Activated CD4-positive, alpha-beta T cell treated with anti-CD3 and anti-CD28 coated beads, Interleukin-2, Interleukin-4, amounts not matched to agents 100 ng/mL and 50 ng/mL, durations not matched to agents 16 hours and 8 hours (primary cell): ENCODE results near the gene ITPRID2.
"Not testable (repeated sequence)": the region's sequence is repeated elsewhere in the genome, so short reads cannot be mapped to it uniquely, and the experiment has no call there.

Source experiments
- DNase-seq: peaks from one replicate; pipeline ENCODE4 v3.0.0-alpha.2; 2020; ENCODE audit warnings: low spot score

ITPRID2 gene

DNA sequence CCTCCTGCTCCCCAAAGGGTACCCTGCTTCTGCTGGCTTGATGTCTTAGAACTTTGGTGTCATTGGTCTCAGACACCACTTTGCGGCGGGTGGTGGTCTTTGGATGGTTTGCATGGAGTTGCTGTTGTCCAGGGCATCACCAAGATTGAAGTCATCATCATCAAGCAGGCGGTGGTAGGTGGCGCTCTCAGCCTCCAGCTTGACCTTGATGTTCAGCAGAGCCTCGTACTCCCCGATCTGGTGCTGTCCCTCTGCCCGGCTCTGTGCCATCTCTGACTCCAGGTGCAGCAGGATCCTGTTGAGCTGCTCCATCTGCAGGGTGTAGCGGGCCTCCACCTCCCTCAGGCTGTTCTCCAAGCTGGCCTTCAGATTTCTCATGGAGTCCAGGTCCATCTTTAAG lies 69.6 kb downstream of the ITPRID2 start:
- not testable (repeated sequence) for DNase-seq

DNA sequence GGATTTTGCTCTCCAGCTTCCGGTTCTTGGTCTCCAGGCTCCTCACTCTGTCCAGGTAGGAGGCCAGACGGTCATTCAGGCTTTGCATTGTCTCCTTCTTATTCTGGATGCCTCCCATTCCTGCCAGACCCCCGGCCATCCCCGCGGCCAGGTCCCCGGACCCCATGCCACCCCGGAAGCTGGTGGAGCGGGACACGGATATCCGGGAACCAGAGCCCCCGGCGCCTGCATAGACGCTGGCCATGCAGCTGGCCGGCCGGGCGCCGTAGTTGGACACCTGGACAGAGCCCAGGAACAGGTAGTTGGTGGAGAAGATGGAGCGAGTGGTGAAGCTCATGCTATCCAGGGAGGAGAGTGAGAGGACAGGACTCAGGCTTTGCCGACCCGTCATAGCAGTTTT lies 70.6 kb downstream of the ITPRID2 start:
- DNase-seq, result no peak

DNA sequence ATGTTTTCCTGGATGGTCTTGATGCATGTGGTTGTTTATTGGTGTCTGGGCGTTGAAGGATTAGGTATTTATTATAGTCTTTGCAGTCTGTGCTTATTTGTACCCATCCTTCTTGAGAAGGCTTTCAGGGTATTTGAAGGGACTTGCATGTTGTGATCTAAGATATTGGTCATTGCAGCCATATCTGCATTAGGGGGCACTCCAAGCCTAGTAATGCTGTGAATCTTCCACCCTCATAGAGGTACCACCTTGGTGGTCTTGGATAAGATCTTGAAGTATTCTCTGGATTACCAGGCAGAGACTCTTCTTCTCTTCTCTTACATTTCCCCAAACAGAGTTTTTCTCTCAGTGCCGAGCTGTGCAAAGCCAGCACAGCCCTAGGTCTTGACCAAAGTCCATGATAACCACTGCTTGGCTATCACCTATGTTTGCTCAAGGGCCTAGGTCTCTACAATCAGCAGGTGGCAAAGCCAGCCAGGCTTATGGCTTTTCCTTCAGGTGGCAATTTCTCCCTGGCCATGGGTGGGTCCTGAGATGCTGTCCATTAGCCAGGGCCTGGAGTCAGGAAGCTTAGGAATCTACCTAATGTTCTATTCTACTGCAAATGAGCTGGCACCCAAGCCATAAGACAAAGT lies 78.7 kb downstream of the ITPRID2 start:
- DNase-seq, result no peak

DNA sequence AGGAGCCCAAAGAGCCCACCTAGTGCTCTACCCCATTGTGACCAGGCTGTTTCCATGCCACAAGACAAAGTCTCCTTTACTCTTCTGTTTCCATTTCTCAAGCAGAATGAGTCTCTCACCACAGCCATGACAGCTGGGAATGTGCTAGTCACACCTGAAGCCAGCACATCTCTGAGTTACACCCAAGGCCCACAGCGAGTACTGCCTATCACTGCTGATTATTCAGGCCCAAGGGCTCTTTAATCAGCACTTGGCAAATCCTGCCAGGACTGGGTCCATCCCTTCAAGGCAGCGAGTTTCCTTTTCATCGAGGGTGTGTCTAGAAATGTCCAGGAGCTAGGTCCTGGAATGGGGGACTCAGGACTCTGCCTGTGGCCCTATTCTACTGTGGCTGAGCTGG lies 79.5 kb downstream of the ITPRID2 start:
- DNase-seq, result no peak

DNA sequence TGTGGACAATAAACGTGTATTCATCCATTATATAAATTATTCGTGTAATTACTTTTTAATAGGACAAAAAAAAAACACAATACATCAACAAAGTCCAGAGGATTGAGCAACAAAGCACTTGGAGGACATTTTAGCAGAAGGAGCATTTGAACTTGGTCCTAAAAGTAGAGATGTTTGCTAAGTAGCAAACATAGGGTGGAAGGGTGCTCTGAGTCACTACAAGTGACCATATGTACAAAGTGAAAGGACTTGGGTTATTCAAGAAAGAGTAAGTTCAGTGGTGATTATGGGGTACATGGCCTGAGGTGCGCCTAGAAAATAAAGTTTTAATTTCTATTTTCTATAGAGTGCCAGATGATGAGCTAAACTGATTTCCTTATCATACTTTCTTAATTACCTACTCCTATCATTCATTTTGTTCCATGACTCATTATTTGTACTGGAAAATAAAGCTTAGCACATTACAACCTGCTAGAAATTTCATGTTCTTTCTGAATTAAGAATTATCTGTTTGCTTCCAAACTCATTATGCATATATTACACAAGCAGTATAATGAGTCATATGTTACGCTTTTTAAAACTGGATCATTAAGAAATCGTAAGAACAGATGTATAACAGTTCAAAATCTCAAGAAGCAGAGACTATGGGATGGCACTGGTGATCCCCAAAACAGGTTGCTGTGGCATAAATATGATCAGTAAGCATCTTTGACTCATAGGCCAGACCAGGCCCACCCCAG lies 81.1 kb downstream of the ITPRID2 start:
- DNase-seq, result no peak

DNA sequence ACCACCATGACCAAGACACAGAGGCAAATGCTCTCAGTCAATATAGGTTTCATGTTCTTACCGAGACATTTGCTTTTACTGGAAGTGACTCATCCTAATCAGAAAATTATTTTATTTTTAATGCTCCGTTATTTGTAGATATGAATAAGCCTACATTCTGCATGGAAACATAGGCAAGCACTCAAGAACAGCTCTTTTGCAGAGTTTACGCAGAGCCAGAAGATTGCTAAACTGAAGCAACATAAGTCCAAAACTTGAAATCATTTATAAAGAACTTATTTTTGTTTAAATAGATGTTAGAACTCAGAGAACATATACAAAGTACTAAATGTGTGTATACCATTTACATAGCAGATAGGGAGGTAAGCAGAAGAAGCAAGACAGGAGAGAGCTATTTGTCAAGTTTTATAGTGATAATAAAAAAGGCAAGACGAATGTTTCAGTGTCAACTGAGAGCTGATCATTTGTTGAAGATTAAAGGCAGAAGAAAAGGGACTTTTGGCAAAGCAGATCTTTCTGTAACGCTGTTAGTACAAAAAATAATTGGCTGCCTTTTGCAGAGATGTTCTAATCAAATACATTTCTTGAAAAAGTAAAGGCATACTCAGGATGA lies 81.7 kb downstream of the ITPRID2 start:
- no peak for DNase-seq

DNA sequence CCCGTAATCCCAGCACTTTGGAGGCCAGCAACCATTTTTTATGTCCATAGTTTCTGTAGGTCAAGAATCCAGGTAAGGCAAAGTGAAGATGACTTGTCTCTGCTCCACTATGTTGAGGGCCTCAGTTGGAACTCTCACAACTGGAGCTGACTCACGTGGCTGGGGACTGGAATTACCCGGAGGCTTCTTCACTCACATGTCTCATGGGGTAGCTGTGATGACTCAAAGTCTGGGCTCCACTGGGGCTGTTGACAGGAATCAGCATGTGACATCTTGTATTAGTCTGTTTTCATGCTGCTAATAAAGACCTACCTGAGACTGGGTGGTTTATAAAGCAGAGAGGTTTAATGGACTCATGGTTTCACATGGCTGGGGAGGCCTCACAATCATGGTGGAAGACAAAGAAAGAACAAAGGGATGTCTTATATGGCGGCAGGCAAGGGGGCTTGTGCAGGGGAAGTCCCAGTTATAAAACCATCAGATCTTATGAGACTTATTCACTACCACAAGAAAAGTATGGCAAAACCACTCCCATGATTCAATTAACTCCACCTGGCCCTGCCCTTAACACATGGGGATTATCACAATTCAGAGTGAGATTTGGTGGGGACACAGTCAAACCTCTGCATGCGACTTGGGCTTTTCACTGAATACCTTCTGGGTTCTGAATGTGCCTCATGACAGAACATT lies 86.3 kb downstream of the ITPRID2 start:
- DNase-seq, result no peak

DNA sequence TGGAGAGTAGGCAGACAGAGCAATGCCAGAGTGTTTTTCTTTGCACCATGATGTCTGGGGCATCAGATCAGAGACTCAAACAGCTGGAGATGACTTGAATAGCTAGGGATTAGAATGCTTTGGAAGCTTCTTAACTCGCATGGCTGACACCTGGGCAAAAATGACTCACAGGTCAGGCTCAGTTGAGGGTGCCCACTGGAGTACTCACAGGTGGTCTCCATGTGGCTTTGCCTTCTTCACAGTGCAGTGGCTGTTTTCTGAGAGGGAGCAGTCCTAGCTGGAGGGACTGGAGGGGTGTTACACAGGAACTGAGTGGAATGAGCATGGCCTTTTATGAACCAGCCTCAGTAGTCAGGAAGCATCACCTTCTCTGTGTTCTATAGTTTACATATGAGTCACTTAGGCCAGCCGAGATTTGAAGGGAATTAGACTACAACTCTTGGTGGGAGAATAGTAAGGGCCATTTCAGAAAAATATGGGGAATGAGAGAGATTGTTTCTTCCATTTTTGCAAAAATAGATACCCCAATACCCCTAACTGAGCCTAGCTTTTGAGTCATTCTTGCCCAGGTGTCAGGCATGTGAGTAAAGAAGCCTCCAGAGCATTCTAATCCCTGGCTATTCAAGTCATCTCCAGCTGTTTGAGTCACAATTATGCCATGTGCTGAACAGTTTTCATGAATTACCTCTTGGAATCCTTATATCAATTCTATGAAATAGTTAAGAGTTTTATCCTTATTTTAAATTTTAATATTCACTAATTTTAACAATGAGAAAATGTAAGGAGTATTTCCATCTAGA lies 87.0 kb downstream of the ITPRID2 start:
- DNase-seq, result no peak
